Endodermal cell (in vitro differentiated cells): ENCODE measurements around the gene WFDC9. TPM values are rescaled to one million over a fixed set of nuclear protein-coding genes. Genes with fewer than 3 reads are reported as not detected.

ENCODE experiments used
- DNase-seq: peaks from one replicate; pipeline ENCODE4 v3.0.0-alpha.2; 2017
- H3K27ac ChIP-seq: 2 replicates; pipeline ENCODE4 v1.5.1; 2013; ENCODE audit warnings: mild to moderate bottlenecking, low read depth, low read length, moderate library complexity
- H3K27me3 ChIP-seq: 2 replicates; pipeline ENCODE4 v1.6.1; 2013; ENCODE audit warnings: mild to moderate bottlenecking, low read length, moderate library complexity; ENCODE audit not compliant: insufficient read depth, control insufficient read depth, poor library complexity, severe bottlenecking
- H3K36me3 ChIP-seq: 2 replicates; pipeline ENCODE4 v1.7.0; 2013; ENCODE audit warnings: mild to moderate bottlenecking, low read length, moderate library complexity; ENCODE audit not compliant: control insufficient read depth, insufficient read depth
- H3K4me1 ChIP-seq: one replicate; pipeline ENCODE4 v1.7.0; 2013; ENCODE audit warnings: low read length; ENCODE audit not compliant: control insufficient read depth, insufficient read depth
- H3K4me3 ChIP-seq: 2 replicates; pipeline ENCODE4 v1.5.1; 2013; ENCODE audit warnings: mild to moderate bottlenecking, low read length, moderate library complexity
- H3K9ac ChIP-seq: 2 replicates; pipeline ENCODE4 v1.6.1; 2013; ENCODE audit warnings: mild to moderate bottlenecking, low read length, moderate library complexity; ENCODE audit not compliant: poor library complexity, severe bottlenecking; ENCODE audit errors: extremely low read depth
- H3K9me3 ChIP-seq: 2 replicates; pipeline ENCODE4 v1.6.1; 2013; ENCODE audit warnings: mild to moderate bottlenecking, low read length, moderate library complexity; ENCODE audit not compliant: control insufficient read depth
- H3K27ac Mint-ChIP-seq: 2 replicates; pipeline ENCODE4 v1.8.0; 2020; ENCODE audit warnings: mixed read lengths
- H3K27me3 Mint-ChIP-seq: 2 replicates; pipeline ENCODE4 v1.8.0; 2021; ENCODE audit warnings: mild to moderate bottlenecking, mixed read lengths; ENCODE audit not compliant: insufficient read depth
- H3K36me3 Mint-ChIP-seq: 2 replicates; pipeline ENCODE4 v1.8.0; 2020; ENCODE audit warnings: low read depth, mixed read lengths
- H3K4me1 Mint-ChIP-seq: 2 replicates; pipeline ENCODE4 v1.8.0; 2020; ENCODE audit warnings: mixed read lengths
- H3K4me3 Mint-ChIP-seq: 2 replicates; pipeline ENCODE4 v1.8.0; 2020; ENCODE audit warnings: mild to moderate bottlenecking, moderate library complexity, mixed read lengths
- H3K9me3 Mint-ChIP-seq: 2 replicates; pipeline ENCODE4 v1.8.0; 2020; ENCODE audit warnings: mild to moderate bottlenecking, mixed read lengths
- WGBS, 2 experiments: methylation state at CpG; one replicate each; pipeline versions ENCODE4 v1.1.5 to v1.1.7; 2013; ENCODE audit warnings: missing lambda C conversion rate in 2 of 2, mixed read lengths in 1 of 2; ENCODE audit not compliant: insufficient coverage in 1 of 2, insufficient read length in 1 of 2; 5-methylcytosine and 5-hydroxymethylcytosine counted together
- total RNA-seq, 2 donors: library from RNA; stranded (reverse); fragmentation: NEBNext Ultra II Directional in 1 of 2; extraction: Animal tissue kit (Norgen Biotek cat#: 25700) in 1 of 2; gene quantifications; 2 replicates in 1 of 2; 3 replicates in 1 of 2; pipeline ENCODE4 v1.2.1, GENCODE V29; 2021
- TF ChIP-seq, protein P1 (sequence below): fragments of 200-600 bp; sonication (generic); conservative IDR thresholded peaks from 2 replicates; pipeline ENCODE4 v1.5.0; 2021; ENCODE audit warnings: antibody characterized with exemption, mild to moderate bottlenecking

WFDC9 gene
- total RNA-seq, 2 donors from 2014 or later: not detected

DNA sequence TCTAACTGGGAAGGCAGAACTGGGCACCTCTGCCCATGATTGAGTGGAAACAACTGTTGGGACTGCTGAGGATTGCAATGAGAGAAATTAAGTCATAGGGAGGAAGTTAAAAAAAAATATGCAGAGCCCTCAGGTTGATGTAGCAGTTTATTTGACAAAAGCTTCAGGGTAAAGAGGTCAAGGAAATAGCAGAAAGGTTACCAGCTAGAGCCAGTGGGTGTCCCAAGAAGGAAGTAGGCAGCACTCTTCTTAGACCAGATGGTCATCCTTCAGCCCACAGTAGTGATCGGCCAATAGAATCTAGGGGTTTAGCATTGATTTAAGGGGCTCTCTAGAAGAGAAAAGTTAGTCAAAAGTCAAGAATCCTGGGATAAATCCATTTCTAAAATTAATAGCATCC lies 23.3 kb downstream of the WFDC9 start:
- no peaks in the 10 kb centered on the region for H3K4me1 Mint-ChIP-seq
- DNase-seq: no peak
- no peaks in the 10 kb centered on the region for H3K36me3 ChIP-seq
- no peak overlapping the region for H3K27ac Mint-ChIP-seq
- H3K4me1 ChIP-seq: no peaks in the 10 kb centered on the region
- H3K9me3 Mint-ChIP-seq: peaks cover 39% of the 10 kb centered on the region
- peaks cover 5% of the 10 kb centered on the region for H3K36me3 Mint-ChIP-seq
- WGBS, 2 experiments: 86 to 88% methylated on average over 1 of the region's 1 CpG
- H3K27ac ChIP-seq: no peak overlapping the region
- no peaks in the 10 kb centered on the region for H3K27me3 ChIP-seq
- H3K27me3 Mint-ChIP-seq: no peaks in the 10 kb centered on the region
- no peak overlapping the region for H3K4me3 Mint-ChIP-seq
- no peak overlapping the region for H3K4me3 ChIP-seq
- H3K9me3 ChIP-seq: peaks cover 28% of the 10 kb centered on the region
- no peak overlapping the region for H3K9ac ChIP-seq
- TF ChIP-seq, protein P1, sequence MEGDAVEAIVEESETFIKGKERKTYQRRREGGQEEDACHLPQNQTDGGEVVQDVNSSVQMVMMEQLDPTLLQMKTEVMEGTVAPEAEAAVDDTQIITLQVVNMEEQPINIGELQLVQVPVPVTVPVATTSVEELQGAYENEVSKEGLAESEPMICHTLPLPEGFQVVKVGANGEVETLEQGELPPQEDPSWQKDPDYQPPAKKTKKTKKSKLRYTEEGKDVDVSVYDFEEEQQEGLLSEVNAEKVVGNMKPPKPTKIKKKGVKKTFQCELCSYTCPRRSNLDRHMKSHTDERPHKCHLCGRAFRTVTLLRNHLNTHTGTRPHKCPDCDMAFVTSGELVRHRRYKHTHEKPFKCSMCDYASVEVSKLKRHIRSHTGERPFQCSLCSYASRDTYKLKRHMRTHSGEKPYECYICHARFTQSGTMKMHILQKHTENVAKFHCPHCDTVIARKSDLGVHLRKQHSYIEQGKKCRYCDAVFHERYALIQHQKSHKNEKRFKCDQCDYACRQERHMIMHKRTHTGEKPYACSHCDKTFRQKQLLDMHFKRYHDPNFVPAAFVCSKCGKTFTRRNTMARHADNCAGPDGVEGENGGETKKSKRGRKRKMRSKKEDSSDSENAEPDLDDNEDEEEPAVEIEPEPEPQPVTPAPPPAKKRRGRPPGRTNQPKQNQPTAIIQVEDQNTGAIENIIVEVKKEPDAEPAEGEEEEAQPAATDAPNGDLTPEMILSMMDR: no peak

DNA sequence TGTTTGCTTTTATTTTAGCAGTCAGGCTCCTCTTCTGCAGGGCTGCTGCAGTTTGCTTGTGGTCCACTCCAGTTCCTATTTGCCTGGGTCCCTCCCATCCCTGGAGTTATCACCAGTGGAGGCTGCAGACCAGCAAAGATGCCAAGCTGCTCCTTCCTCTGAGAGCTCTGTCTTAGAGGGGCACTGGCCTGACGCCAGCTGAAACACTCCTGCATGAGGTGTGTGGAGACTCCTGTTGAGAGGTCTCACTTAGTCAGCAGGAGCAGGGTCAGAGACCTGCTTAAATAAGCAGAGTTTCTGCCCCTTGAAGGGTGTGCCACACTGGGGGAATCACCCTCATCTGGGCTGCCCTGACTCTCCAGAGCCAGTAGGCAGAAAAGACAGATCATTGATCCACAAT lies 35.8 kb downstream of the WFDC9 start:
- Histone ChIP-seq H3K4me1 (no peaks in the 10 kb centered on the region), H3K9me3 (peaks cover 14% of the 10 kb centered on the region), H3K27me3 (no peaks in the 10 kb centered on the region), H3K36me3 (no peaks in the 10 kb centered on the region), H3K4me3 (no peak overlapping the region), H3K27ac (no peak overlapping the region), H3K9ac (no peak overlapping the region)
- DNase-seq: no peak
- H3K9me3 Mint-ChIP-seq: peaks cover 10% of the 10 kb centered on the region
- peaks cover 1% of the 10 kb centered on the region for H3K36me3 Mint-ChIP-seq
- peaks cover 4% of the 10 kb centered on the region for H3K27me3 Mint-ChIP-seq
- TF ChIP-seq, protein P1: no peak
- no peak overlapping the region for H3K4me3 Mint-ChIP-seq
- no peaks in the 10 kb centered on the region for H3K4me1 Mint-ChIP-seq
- no peak overlapping the region for H3K27ac Mint-ChIP-seq
- 26 to 29% methylated on average over 1 of the region's 1 CpG for WGBS, 2 experiments

DNA sequence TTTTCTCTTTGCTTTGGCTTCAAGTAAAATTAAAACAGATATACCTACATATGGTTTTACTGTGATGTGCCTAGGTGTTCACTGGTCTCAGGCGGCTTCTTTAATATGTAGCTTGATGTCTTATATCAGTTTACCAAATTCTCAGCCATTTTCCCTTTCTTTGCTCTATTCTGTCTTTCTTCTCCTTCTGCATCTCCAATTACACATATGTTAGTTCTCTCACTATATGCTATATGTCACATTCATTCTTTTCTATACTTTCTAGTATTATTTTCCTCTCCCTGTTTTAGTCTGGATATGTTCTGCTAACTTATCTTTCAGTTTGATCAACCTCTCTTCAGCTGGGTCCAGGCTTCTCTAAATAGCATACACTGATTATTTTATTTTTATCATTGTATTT lies 37.6 kb downstream of the WFDC9 start:
- Histone ChIP-seq H3K9me3 (peaks cover 26% of the 10 kb centered on the region), H3K27me3 (no peaks in the 10 kb centered on the region), H3K4me1 (no peaks in the 10 kb centered on the region), H3K36me3 (no peaks in the 10 kb centered on the region), H3K27ac (no peak overlapping the region), H3K9ac (no peak overlapping the region), H3K4me3 (no peak overlapping the region)
- no peak for DNase-seq
- peaks cover 3% of the 10 kb centered on the region for H3K27me3 Mint-ChIP-seq
- H3K27ac Mint-ChIP-seq: no peak overlapping the region
- peaks cover 1% of the 10 kb centered on the region for H3K36me3 Mint-ChIP-seq
- TF ChIP-seq, protein P1: no peak
- H3K4me3 Mint-ChIP-seq: no peak overlapping the region
- WGBS, 2 experiments: 0% methylated on average over 1 of the region's 1 CpG; no CpG with 5 or more reads in 1 of the 2 experiments
- H3K9me3 Mint-ChIP-seq: peaks cover 20% of the 10 kb centered on the region
- H3K4me1 Mint-ChIP-seq: peaks cover 3% of the 10 kb centered on the region
